Measurements from ENCODE around the gene DIAPH1. TPM values are rescaled to one million over a fixed set of nuclear protein-coding genes. Genes with fewer than 3 reads are reported as not detected.

Gene DIAPH1
- 10 to 100 TPM; 58.4 to 97.3 (median 90.6) TPM for polyA plus RNA-seq
- long read RNA-seq, donor 1, partial matches to known transcripts = 17 of 18 reads
- long read RNA-seq, donor 1, other reads (novel, unspliced or antisense) = 0 of 18 reads
- long read RNA-seq, donor 2 = 0 reads
- long read RNA-seq, donor 3, partial matches to known transcripts = 0 of 1 reads
- long read RNA-seq, donor 3, other reads (novel, unspliced or antisense) = 0 of 1 reads
- long read RNA-seq, donor 4 = 0 reads
- long read RNA-seq, donor 5, partial matches to known transcripts = 0 of 1 reads
- long read RNA-seq, donor 5, other reads (novel, unspliced or antisense) = 0 of 1 reads
- long read RNA-seq, donor 6 = 0 reads
- long read RNA-seq, donor 7 = 0 reads
- long read RNA-seq, donor 8 = 0 reads
- long read RNA-seq, donor 9 = 0 reads
- long read RNA-seq, donor 10 = 0 reads

DNA sequence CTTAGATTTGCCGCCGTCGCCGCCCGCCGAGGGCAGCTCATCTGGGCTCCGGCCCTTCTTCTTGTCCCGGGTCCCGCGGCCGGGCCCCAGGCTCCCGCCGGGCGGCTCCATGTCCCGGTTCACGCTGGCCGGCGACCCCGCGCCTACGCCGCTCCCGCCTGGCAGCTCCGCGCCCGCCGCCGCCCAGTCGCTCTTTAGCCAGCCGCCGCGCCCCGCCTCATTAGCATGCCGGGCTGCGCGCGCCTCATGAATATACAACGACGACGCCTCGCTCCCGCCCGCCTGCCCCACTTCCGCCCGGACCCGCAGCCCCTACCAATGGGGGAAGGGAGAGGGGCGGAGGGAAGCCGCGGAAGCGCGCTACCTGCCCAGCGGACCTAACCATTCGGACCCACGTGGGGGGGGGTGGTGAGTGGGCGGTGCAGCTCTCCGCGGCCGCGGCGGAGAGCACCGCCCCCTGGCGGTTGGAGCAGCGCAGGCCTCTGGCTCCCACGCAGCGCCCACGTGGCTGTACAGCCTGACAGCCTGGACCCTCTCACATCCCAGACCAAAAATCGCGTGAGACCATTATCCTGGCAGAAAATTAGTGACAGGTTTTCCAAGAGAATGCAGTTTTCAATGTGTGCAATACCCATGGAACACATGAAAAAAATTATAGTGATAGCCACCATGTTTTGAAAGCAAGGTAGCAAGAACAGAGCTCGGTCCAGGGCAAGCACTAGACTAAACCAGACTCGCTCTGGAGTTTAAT is at the start of gene DIAPH1:
Gene DIAPH1, minus strand, starts transcription at position 197 of the 751 bp plus-strand sequence. Its CDS starts 86 bp downstream, at position 111.
- Histone ChIP-seq H3K27me3 (ENCODE audit: control insufficient read depth in 3 of 3, insufficient read depth in 3 of 3, low read length in 3 of 3) (no peaks in the 10 kb centered on the region), H3K27ac (ENCODE audit: low read depth in 1 of 3, low read length in 2 of 3) (peak within 1 kb of the TSS; percentile 92 to 99 (median 95)), H3K36me3 (ENCODE audit: control insufficient read depth in 3 of 3, insufficient read depth in 2 of 3, low read depth in 1 of 3, low read length in 3 of 3) (peaks cover 2 to 26% (median 6%) of the 10 kb centered on the region in 3 donors), H3K4me1 (ENCODE audit: control insufficient read depth in 3 of 3, insufficient read depth in 2 of 3, low read depth in 1 of 3, low read length in 2 of 3) (peaks cover 4 to 7% (median 6%) of the 10 kb centered on the region in 3 donors), H3K9me3 (ENCODE audit: control insufficient read depth in 2 of 2, insufficient read depth in 1 of 2, low read depth in 1 of 2, low read length in 1 of 2) (no peaks in the 10 kb centered on the region), H3K4me3 (ENCODE audit: low read depth in 1 of 3, low read length in 3 of 3) (peak within 1 kb of the TSS; percentile 85 to 96 (median 94))
- 1% methylated on average over 30 to 70 of the region's 70 CpGs for WGBS, 3 donors
- DNase-seq (peak; percentile 96 to 99), FAIRE-seq (no peak)

DNA sequence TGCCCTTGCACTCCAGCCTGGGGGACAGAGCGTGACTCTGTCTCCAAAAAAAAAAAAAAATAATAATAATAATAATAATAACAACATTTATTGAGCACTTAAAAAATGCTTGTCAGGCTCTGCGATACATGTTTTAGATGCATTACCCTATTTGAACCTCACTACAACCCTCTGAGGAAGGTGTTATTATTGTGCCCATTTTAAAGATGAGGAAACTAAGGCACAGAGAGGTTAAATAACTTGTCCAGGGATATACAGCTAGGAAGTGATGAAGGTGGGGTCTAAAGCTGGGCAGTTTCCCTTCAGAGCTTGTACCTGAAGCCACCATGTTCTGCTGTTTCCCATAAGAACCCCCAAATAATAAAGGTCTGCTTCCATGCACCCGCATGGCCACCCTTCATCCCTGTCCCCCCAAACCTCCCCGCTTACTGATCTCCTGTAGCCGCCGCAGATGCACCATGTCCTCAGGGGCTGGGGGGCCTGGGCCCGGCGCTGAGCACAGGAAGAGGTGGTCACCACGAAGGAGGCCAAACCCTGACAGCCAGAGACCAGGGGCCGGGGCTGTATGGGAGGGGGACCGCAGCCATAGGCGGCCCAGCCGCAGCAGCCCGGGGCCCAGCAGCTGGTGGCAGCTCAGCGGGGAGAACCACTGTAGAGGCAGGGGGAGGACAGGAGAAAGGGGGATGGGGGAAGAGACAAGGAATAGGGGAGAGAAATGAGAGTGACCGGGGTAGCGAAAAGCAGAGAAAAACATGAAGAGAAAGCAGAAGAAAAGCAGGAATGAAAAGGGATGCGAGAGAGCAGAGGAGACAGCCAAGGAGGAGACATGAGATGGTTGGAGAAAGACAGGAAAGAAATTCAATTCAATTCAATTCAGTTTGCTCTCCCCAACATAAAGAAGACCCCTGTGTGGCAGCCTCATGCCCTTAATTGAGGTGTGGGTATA is 47.5 kb upstream of the DIAPH1 start:
- Histone ChIP-seq H3K36me3 (ENCODE audit: control insufficient read depth in 3 of 3, insufficient read depth in 2 of 3, low read depth in 1 of 3, low read length in 3 of 3) (peaks cover 0 to 55% (median 0%) of the 10 kb centered on the region in 3 donors), H3K27me3 (ENCODE audit: control insufficient read depth in 3 of 3, insufficient read depth in 3 of 3, low read length in 3 of 3) (no peaks in the 10 kb centered on the region), H3K9me3 (ENCODE audit: control insufficient read depth in 2 of 2, insufficient read depth in 1 of 2, low read depth in 1 of 2, low read length in 1 of 2) (no peaks in the 10 kb centered on the region), H3K27ac (ENCODE audit: low read depth in 1 of 3, low read length in 2 of 3) (no peak overlapping the region), H3K4me1 (ENCODE audit: control insufficient read depth in 3 of 3, insufficient read depth in 2 of 3, low read depth in 1 of 3, low read length in 2 of 3) (peaks cover 0 to 3% (median 0%) of the 10 kb centered on the region in 3 donors), H3K4me3 (ENCODE audit: low read depth in 1 of 3, low read length in 3 of 3) (no peak overlapping the region)
- no peak for DNase-seq
- no peak for FAIRE-seq
- 89 to 96% (median 93%) methylated on average over 18 of the region's 18 CpGs for WGBS, 3 donors

DNA sequence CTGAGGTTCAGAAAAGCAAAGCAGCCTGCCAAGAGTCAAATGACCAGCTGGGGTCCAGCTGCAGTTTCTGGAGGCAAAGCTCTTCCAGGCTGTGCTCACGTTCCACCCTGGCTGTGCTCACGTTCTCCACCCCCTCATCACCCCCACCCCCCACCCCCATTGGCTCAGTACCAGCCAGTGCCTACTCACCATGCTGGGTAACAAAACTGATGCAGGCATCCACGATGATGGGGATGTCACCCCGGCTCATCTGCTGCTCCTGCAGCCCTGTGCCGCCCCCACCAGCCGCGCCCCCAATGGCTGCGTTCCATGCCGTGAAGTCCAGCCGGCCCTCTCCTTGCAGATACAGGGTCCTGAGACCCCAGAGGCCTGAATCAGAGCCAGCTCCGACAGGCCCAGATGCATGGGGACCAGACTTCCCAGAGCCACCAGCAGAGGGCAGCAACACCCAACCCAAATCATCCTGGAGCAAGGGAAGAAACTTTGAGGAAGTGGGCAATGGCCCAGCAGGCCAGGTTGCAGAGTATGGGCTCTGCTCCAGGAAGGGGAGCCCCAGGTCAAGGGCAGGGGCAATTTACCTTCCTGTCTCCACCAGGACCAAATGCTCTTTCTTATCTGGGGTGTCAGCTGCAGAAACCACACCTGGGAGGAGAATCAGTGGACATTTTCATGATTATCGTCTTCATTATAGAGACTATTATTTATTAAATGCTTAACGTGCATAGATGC is 46.1 kb upstream of the DIAPH1 start:
- DNase-seq = peak; percentile 82 to 86
- 23 to 34% (median 30%) methylated on average over 13 of the region's 13 CpGs for WGBS, 3 donors
- Histone ChIP-seq H3K27me3 (ENCODE audit: control insufficient read depth in 3 of 3, insufficient read depth in 3 of 3, low read length in 3 of 3) (no peaks in the 10 kb centered on the region), H3K36me3 (ENCODE audit: control insufficient read depth in 3 of 3, insufficient read depth in 2 of 3, low read depth in 1 of 3, low read length in 3 of 3) (peaks cover 0 to 43% (median 0%) of the 10 kb centered on the region in 3 donors), H3K4me3 (ENCODE audit: low read depth in 1 of 3, low read length in 3 of 3) (no peak overlapping the region), H3K4me1 (ENCODE audit: control insufficient read depth in 3 of 3, insufficient read depth in 2 of 3, low read depth in 1 of 3, low read length in 2 of 3) (peaks cover 0 to 3% (median 0%) of the 10 kb centered on the region in 3 donors), H3K9me3 (ENCODE audit: control insufficient read depth in 2 of 2, insufficient read depth in 1 of 2, low read depth in 1 of 2, low read length in 1 of 2) (no peaks in the 10 kb centered on the region), H3K27ac (ENCODE audit: low read depth in 1 of 3, low read length in 2 of 3) (no peak overlapping the region)
- no peak for FAIRE-seq

DNA sequence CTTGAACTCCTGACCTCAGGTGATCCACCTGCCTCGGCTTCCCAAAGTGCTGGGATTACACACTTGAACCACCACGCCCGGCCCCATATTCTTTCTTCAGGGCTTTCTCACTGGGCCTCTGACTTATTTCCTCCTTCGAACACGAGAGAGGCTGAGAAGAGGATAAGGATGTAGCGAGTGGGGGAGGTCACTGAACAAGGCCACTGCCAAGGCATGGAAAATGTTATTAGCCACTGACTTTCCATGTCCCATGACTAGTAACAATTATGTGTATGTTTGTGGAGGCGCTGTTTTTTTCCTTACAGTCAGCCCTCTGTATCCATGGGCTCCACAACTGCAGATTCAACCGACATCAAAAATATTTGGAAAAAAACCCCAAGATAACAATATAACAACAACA is 44.7 kb upstream of the DIAPH1 start:
- DNase-seq (no peak), FAIRE-seq (no peak)
- no peaks in the 10 kb centered on the region for H3K9me3 ChIP-seq (ENCODE audit: control insufficient read depth in 2 of 2, insufficient read depth in 1 of 2, low read depth in 1 of 2, low read length in 1 of 2)
- H3K36me3 ChIP-seq (ENCODE audit: control insufficient read depth in 3 of 3, insufficient read depth in 2 of 3, low read depth in 1 of 3, low read length in 3 of 3) = peaks cover 0 to 41% (median 0%) of the 10 kb centered on the region in 3 donors
- WGBS, 3 donors = 83 to 90% (median 86%) methylated on average over 8 of the region's 8 CpGs
- H3K27ac ChIP-seq (ENCODE audit: low read depth in 1 of 3, low read length in 2 of 3) = no peak overlapping the region
- peaks cover 0 to 3% (median 0%) of the 10 kb centered on the region in 3 donors for H3K4me1 ChIP-seq (ENCODE audit: control insufficient read depth in 3 of 3, insufficient read depth in 2 of 3, low read depth in 1 of 3, low read length in 2 of 3)
- H3K27me3 ChIP-seq (ENCODE audit: control insufficient read depth in 3 of 3, insufficient read depth in 3 of 3, low read length in 3 of 3) = no peaks in the 10 kb centered on the region
- H3K4me3 ChIP-seq (ENCODE audit: low read depth in 1 of 3, low read length in 3 of 3) = no peak overlapping the region

DNA sequence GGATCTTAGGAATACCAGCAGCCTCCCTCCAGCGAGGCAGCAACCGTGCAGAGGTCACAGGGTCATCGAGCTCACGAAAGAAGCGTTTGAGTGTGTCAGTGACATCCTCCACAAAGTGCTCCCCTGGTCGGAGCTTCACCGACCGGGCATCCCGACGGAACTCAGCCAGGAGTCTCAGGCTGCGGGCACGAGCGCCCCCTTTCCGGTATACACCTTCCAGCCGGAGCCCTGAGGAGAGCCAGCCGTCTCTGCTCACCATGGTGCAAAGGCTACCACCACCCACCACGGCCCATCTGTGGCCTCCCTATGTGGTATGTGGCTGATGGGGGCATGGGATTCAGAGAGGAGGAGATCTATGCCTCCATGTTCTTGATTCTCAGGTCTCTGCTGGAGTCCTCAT is 43.2 kb upstream of the DIAPH1 start:
- FAIRE-seq = no peak

DNA sequence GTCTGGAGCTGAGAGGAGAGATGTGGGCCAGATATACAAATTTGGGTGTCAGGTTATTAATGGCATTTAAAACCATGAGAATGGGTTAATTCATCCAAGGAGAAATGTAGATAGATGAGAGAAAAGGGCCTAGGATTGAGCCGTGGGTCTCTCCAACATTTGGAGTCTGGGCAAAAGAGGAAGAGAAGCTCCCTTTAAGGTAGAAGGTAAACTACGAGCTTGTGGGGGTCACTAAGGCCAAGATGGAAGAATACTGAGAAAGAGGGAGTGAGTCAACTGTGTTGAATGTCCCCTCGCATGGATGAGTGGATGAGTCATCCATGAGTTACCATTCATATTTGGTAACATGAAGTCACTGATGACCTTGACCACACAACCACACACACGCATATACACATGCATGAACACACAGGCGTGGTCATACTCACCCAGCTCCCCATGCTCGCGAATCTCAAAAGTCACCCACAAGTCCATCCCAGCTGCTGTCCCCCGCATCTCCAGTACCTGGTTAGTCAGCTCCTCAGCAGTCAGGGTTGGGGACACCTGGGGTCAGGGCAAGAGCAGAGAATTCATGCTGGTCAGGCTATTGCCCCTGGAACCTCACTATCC is 39.2 kb upstream of the DIAPH1 start:
- no peak for DNase-seq
- Histone ChIP-seq H3K27me3 (ENCODE audit: control insufficient read depth in 3 of 3, insufficient read depth in 3 of 3, low read length in 3 of 3) (no peaks in the 10 kb centered on the region), H3K9me3 (ENCODE audit: control insufficient read depth in 2 of 2, insufficient read depth in 1 of 2, low read depth in 1 of 2, low read length in 1 of 2) (no peaks in the 10 kb centered on the region), H3K4me1 (ENCODE audit: control insufficient read depth in 3 of 3, insufficient read depth in 2 of 3, low read depth in 1 of 3, low read length in 2 of 3) (no peaks in the 10 kb centered on the region), H3K27ac (ENCODE audit: low read depth in 1 of 3, low read length in 2 of 3) (no peak overlapping the region), H3K36me3 (ENCODE audit: control insufficient read depth in 3 of 3, insufficient read depth in 2 of 3, low read depth in 1 of 3, low read length in 3 of 3) (peaks cover 0 to 48% (median 0%) of the 10 kb centered on the region in 3 donors), H3K4me3 (ENCODE audit: low read depth in 1 of 3, low read length in 3 of 3) (no peak overlapping the region)
- no peak for FAIRE-seq
- 75 to 78% (median 77%) methylated on average over 8 of the region's 8 CpGs for WGBS, 3 donors

More for the DNA sequence above, 43.2 kb upstream of the DIAPH1 start:
- Histone ChIP-seq H3K36me3 (ENCODE audit: control insufficient read depth in 3 of 3, insufficient read depth in 2 of 3, low read depth in 1 of 3, low read length in 3 of 3) (peaks cover 0 to 44% (median 0%) of the 10 kb centered on the region in 3 donors), H3K27me3 (ENCODE audit: control insufficient read depth in 3 of 3, insufficient read depth in 3 of 3, low read length in 3 of 3) (no peaks in the 10 kb centered on the region), H3K4me3 (ENCODE audit: low read depth in 1 of 3, low read length in 3 of 3) (no peak overlapping the region), H3K27ac (ENCODE audit: low read depth in 1 of 3, low read length in 2 of 3) (no peak overlapping the region), H3K9me3 (ENCODE audit: control insufficient read depth in 2 of 2, insufficient read depth in 1 of 2, low read depth in 1 of 2, low read length in 1 of 2) (no peaks in the 10 kb centered on the region), H3K4me1 (ENCODE audit: control insufficient read depth in 3 of 3, insufficient read depth in 2 of 3, low read depth in 1 of 3, low read length in 2 of 3) (peaks cover 0 to 3% (median 0%) of the 10 kb centered on the region in 3 donors)
- no peak for DNase-seq
- WGBS, 3 donors = 85 to 90% (median 89%) methylated on average over 17 of the region's 17 CpGs

DNA sequence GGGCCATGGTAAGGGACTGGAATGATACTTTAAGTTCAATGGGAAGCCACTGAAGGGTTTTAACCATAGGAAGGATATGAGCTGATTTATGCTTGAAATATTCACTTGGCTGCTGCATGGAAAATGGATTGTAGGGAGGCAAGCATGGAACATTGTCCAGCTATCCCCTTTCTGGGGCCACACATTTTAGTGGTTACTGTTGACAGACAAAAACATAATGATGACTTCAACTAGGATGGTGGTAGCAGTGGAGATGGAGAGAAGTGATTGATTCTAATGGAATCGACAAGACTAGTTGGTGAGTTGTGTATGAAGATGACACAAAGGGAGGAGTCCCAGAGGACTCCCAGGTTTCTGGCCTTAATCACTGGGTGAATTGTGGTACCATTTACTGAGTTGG is 38.6 kb upstream of the DIAPH1 start:
- H3K4me1 ChIP-seq (ENCODE audit: control insufficient read depth in 3 of 3, insufficient read depth in 2 of 3, low read depth in 1 of 3, low read length in 2 of 3) = no peaks in the 10 kb centered on the region
- no peaks in the 10 kb centered on the region for H3K9me3 ChIP-seq (ENCODE audit: control insufficient read depth in 2 of 2, insufficient read depth in 1 of 2, low read depth in 1 of 2, low read length in 1 of 2)
- H3K27me3 ChIP-seq (ENCODE audit: control insufficient read depth in 3 of 3, insufficient read depth in 3 of 3, low read length in 3 of 3) = no peaks in the 10 kb centered on the region
- WGBS, 3 donors = 90 to 93% (median 90%) methylated on average over 1 of the region's 1 CpG
- no peak overlapping the region for H3K27ac ChIP-seq (ENCODE audit: low read depth in 1 of 3, low read length in 2 of 3)
- H3K4me3 ChIP-seq (ENCODE audit: low read depth in 1 of 3, low read length in 3 of 3) = no peak overlapping the region
- no peak for DNase-seq
- FAIRE-seq = no peak
- H3K36me3 ChIP-seq (ENCODE audit: control insufficient read depth in 3 of 3, insufficient read depth in 2 of 3, low read depth in 1 of 3, low read length in 3 of 3) = peaks cover 0 to 48% (median 0%) of the 10 kb centered on the region in 3 donors

All from small intestine (tissue), 16 donors.